Measurements from ENCODE around the gene CPT2. TPM values are rescaled to one million over a fixed set of nuclear protein-coding genes. Genes with fewer than 3 reads are reported as not detected.

CPT2 gene
- total RNA-seq, 1 donor from 2014 or later = 14.1 TPM

DNA sequence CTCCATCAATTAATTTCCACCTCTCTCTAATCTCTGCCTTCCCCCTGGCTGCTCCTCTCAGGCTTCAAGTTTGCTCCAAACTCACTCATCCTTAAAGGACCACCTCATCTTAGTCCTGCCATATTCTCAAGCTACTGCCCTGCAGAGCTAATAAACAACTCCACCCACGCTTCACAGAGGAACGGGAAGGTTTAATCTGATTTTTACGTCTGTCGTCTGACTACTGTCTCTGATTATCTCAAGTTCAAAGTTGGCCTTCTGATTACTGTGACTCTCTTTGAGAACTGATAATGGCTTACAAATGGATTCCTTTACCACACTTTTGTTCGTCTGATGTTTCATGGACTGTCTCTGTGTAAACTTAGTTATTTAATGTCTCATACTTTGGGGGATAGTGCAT is 7.6 kb upstream of the CPT2 start:
- DNase-seq (ENCODE audit: low read depth) = no peak
- Histone ChIP-seq H3K4me3 (ENCODE audit: low read depth, low read length) (no peak overlapping the region), H3K27me3 (ENCODE audit: control insufficient read depth, insufficient read depth, low read length) (no peaks in the 10 kb centered on the region), H3K36me3 (ENCODE audit: control insufficient read depth, insufficient read depth, low read length) (no peaks in the 10 kb centered on the region)
- no peak for TF ChIP-seq CTCF (IDR thresholded peaks at IDR 0.05; ENCODE audit: insufficient read depth, low read length, poor library complexity, severe bottlenecking)

DNA sequence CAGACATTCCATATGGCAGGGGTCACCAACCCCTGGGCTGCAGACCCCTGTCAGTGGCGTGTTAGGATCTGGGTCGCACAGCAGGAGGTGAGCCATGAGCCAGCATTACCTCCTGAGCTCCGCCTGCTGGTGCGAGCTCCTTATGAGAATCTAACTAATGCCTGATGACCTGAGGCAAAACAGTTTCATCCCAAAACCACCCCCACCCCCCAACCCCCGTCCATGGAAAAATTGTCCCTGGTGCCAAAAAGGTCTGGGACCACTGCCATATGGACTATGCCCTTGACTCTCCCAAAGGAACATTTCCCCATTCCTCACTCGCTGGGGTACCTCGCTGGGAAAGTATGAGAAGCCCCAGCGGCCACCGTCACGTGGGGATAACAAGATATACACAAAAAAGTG is 6.4 kb upstream of the CPT2 start:
- Histone ChIP-seq H3K36me3 (ENCODE audit: control insufficient read depth, insufficient read depth, low read length) (no peaks in the 10 kb centered on the region), H3K4me3 (ENCODE audit: low read depth, low read length) (no peak overlapping the region), H3K27me3 (ENCODE audit: control insufficient read depth, insufficient read depth, low read length) (no peaks in the 10 kb centered on the region)
- no peak for TF ChIP-seq CTCF (IDR thresholded peaks at IDR 0.05; ENCODE audit: insufficient read depth, low read length, poor library complexity, severe bottlenecking)
- DNase-seq (ENCODE audit: low read depth) = no peak

DNA sequence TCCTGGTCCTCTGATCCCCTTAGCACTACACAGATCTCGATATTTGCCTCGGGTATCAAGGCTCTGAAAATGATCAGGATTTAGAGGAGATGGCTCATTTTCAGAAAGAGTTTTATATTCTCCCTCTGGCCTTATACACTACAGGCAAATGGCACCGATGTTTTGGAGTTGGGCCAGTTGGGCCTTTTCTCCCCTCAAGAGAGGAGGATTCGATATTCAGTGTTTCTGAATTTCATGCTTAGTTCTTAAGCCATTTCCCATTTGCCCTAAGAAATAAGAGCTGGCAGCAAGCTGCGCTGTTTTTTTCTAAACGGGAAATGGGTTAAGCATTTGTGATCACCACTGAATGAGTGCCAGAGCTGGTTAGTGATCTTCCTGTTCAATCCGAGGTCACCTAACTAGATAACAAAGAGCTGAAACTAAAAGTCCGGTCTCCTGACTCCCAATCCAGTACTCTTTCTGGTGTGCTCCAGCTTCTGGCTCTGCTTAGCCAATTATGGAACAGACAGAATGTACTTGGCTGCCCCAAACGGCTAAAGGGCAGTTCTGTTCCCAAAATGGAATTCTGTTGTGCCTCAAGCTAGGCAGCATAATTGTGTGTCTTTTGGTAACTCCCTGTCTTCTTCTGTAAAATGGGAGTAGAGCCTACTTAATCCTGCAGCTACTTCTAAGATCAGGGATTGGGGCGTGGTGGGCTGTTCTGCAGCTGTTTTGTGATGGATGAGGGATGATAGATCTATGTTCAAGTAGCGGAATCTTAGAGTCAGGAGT is 1.2 kb upstream of the CPT2 start:
- Histone ChIP-seq H3K27me3 (ENCODE audit: control insufficient read depth, insufficient read depth, low read length) (no peaks in the 10 kb centered on the region), H3K36me3 (ENCODE audit: control insufficient read depth, insufficient read depth, low read length) (no peaks in the 10 kb centered on the region), H3K4me3 (ENCODE audit: low read depth, low read length) (no peak overlapping the region)
- no peak for TF ChIP-seq CTCF (IDR thresholded peaks at IDR 0.05; ENCODE audit: insufficient read depth, low read length, poor library complexity, severe bottlenecking)
- DNase-seq (ENCODE audit: low read depth) = no peak

DNA sequence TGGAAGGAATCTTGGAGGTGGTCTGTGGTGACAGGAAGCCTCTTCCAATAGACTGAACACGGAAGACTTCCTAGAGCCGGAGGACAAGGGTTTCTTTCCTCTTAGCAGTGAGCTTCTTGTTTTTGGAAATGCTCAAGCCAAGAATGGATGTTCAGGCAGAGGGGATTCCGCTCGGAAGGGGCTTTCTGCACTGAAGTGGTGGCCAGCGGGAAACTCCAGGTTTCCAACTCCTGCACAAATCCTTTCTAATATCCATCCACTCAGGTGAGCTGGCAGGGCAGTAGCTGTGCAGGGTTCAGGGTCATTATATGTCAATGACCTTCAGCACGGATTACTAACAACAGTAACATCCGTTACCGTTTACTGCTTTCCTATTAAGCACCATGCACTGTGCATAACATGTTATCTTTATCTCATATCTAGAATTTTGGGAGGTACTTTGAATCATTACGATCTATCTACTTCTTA is 573 bp upstream of the CPT2 start:
- peak overlapping the region; percentile 74 for H3K4me3 ChIP-seq (ENCODE audit: low read depth, low read length)
- DNase-seq (ENCODE audit: low read depth) = no peak
- no peak for TF ChIP-seq CTCF (IDR thresholded peaks at IDR 0.05; ENCODE audit: insufficient read depth, low read length, poor library complexity, severe bottlenecking)
- no peaks in the 10 kb centered on the region for H3K36me3 ChIP-seq (ENCODE audit: control insufficient read depth, insufficient read depth, low read length)
- H3K27me3 ChIP-seq (ENCODE audit: control insufficient read depth, insufficient read depth, low read length) = no peaks in the 10 kb centered on the region

DNA sequence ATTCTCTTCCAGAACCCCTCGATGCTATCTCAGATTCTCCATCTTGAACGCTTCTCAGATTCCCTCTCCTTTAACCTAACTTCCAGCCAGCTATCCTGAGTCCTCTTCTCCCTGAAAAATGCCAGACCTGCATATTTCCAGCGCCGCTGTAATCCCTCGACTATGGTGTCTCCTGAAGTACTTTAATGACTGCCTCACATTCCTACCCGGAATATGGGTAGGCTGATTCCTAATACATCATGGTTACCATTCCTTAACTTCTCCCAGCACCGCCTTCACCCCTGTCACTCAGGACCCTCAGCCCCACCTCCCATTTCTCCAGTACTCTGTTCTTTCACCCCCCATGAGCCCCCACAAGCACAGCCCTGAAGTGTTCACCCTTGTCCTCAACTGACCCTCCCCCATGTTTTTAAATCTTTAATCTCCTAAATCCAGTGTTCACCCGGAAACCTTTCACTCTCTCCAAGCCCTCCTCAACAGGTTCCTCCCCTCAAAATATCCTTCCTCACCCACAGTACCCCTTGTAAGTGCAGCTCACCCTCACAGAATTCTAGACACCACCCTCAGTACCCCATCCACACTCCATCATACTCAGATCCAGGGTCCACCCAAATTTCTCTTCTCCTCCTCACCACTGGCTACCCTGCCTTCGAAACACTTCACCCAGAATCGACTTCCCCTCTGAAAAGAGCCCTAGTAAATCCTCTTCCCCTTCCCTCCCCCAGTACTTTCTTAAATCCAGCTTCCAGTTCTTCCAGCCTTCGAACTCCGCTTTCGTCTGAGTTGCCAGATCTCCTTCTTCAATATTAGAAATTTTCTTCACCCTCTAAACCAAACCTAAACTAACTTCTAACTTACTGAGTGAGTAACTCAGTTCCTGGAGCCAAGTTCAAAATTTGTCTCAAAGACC is 922 bp downstream of the CPT2 start:
- no peak for DNase-seq (ENCODE audit: low read depth)
- TF ChIP-seq CTCF (IDR thresholded peaks at IDR 0.05; ENCODE audit: insufficient read depth, low read length, poor library complexity, severe bottlenecking) = no peak
- H3K4me3 ChIP-seq (ENCODE audit: low read depth, low read length) = peak overlapping the region; percentile 74
- peaks cover 1% of the 10 kb centered on the region for H3K36me3 ChIP-seq (ENCODE audit: control insufficient read depth, insufficient read depth, low read length)
- H3K27me3 ChIP-seq (ENCODE audit: control insufficient read depth, insufficient read depth, low read length) = no peaks in the 10 kb centered on the region

Measured in kidney epithelial cell (primary cell).